Measurements from ENCODE around the gene CD274.

CD274 gene

DNA sequence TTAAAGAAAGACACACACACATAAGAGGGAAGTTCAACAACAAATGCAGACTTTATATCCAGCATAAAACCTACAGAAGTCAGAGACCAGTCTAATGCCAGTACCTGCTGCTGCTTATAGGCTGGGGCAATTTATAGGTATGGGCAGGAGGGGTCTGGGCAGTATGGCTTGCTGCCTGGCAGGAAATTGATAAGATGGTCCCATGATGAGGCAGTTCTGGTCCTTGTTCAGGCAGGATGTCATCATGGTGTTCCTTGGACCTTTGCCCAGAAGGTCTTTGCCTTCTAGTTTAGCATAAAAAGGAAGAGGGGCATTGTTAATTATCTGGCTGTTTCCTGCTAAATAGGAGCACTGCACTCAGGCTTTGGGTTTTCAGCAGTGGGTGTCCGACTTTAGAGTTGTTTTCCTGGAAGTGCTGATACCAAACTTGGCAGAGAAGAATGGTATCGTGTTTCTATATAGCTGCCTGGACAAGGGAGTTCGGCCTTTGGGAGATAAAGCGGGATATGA, 49.6 kb downstream of the CD274 start:
- no peak for DNase-seq (ENCODE audit: low read depth, low spot score)

DNA sequence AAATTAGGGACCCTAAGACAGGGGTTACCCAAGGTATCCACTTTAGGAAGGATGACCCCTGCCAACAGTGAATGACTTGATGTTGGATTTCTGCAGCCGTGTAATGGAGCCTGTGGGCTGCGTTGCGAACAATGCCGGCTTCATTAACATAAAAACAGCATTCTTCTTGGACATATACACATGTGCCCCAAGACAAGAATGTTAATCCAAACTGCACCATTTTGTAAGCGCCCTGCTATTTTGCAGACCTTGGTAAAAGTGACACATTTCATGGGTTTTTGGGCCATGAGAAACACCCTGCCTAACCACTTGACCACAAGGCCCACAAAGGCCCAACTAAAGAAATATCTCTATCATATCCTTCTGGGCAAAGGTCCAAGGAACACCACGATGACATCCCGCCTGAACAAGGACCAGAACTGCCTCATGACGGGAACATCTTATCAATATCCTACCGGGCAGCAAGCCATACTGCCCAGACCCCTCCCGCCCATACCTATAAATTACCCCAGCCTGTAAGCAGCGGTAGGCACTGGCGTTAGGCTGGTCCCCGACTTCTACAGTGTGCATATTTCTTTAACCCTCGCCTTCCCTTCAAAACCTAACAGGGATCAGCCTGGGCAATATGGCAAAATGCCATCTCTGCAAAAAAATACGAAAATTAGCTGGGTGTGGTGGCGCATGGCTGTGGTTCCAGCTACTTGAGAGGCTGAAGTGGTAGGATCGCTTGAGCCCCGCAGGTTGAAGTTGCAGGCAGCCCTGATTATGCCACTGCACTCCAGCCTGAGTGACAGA, 50.3 kb downstream of the CD274 start:
- no peak for DNase-seq (ENCODE audit: low read depth, low spot score)

DNA sequence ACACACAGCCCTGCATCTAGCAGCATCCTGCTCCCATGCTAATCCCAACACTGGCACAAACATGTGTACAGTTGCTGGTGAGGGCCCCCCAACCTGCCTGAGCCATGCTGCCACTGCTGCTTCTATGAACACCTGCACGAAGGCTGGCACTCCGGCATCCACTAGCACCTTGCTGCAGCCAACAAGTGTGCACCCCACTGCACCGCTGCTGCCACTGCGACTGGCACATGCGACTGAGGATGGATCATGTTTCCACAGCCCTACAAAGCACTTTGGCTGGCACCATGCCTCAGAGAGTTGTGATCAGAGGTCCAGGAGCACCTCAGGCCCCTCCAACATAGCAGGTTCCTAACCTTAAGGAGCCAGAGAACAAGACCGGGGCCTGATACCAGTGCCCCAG, 52.2 kb downstream of the CD274 start:
- no peak for DNase-seq (ENCODE audit: low read depth, low spot score)

DNA sequence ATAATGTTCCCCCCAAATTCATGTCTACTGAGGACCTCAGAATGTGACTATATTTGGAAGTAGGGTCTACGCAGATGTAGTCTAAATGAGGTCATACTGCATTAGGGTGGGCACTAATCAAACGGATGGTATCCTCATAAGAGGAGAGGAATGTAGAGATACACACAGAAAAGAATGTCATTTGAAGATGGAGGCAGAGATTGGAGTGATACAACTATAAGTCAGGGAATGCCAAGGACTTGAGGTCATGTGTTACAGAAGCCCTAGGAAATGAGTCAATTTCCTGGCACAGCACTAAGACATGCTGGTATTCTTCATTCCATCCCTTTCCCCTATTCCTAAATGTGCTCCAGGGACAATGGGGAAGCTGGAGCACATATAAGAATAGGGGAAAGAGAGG, 59.2 kb downstream of the CD274 start:
- no peak for DNase-seq (ENCODE audit: low read depth, low spot score)

DNA sequence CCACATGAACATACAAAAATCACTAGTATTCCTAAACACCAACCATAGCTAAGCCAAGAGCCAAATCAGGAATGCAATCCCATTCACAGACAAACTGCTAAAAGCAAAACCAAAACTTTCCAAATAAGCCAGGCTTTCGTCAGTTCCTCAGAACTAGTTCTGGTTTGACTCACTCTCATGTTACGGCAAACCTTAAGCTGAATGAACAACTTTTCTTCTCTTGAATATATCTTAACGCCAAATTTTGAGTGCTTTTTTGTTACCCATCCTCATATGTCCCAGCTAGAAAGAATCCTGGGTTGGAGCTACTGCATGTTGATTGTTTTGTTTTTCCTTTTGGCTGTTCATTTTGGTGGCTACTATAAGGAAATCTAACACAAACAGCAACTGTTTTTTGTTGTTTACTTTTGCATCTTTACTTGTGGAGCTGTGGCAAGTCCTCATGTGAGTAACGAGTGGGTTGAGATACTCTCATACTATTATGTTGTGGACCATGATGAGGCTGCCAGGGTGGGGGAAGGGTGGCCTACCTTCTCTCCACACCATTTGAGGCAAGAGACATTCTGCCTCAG, 60.1 kb downstream of the CD274 start, which contains the start of gene PDCD1LG2:
Gene PDCD1LG2 (plus strand): TSS at position 172 of the 572 bp plus-strand sequence. CDS start 12,016 bp downstream, outside the sequence.
- no peak for DNase-seq (ENCODE audit: low read depth, low spot score)

DNA sequence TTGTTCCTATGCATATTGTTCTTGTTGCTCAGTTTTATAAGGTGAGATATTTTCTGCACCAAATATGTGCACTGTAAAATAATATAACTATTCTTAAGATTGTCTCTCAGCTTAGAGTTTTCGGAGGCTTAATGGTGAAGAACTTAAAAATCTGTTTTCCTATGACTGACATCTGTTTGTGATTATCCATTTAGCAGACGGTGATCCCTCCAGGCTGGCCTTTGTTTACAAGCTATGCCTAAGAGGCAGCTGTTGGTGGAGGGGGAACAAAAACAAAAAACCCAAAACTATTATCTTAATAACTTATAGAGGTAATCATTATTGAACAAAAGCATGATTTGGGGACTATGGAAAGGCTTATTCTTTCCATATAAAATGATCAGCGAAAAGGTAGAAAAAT, 60.6 kb downstream of the CD274 start:
- DNase-seq (ENCODE audit: low read depth, low spot score), result no peak

DNA sequence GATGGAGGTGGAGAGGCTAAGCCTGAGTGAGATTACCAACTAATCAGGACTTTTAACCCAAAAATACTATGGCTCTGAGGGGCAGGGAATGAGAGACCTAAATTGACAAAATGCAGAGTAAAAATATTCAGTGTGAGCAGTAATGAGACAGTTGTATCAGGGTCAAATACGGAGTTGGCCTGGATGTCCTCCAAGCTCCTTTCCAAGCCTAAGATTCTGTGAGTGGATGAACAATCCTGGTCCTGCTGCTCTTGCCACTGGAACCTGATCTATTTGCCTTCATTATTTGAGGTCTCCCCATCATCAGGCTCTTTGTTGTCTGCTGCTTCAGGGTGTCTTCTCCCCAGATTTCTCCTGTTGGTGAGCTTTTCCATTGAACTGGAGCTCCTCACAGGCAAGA, 61.1 kb downstream of the CD274 start:
- no peak for DNase-seq (ENCODE audit: low read depth, low spot score)

DNA sequence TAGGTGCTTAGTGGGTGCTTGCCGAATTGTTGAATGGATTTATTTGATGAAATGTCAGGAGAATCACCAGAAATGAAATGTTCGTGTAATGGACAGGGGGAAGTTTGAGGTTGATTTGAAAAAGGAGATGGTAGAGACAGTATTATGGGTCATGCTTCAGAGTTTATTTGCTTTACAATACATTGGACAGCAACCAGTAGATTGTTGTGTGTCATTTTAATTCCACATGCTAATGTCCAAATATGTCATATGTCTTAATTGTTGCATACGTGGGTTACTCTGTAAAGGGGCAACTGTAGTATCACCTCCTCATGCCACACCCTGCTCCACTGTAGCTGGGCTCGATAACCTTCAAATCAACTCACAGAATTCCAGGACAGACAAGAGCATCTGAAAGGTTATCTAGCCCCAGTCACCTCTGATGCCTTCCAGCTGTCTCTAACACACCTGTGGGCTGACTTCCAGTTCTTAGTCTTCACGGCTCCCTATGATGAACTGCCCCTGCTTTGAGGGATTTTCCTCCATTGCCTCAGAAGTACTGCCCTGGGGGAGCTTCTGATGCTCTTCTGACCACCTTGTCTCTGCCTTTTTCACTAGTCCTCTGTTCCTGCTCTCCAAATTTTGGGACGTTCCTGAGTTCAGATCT, 61.7 kb downstream of the CD274 start:
- no peak for DNase-seq (ENCODE audit: low read depth, low spot score)

DNA sequence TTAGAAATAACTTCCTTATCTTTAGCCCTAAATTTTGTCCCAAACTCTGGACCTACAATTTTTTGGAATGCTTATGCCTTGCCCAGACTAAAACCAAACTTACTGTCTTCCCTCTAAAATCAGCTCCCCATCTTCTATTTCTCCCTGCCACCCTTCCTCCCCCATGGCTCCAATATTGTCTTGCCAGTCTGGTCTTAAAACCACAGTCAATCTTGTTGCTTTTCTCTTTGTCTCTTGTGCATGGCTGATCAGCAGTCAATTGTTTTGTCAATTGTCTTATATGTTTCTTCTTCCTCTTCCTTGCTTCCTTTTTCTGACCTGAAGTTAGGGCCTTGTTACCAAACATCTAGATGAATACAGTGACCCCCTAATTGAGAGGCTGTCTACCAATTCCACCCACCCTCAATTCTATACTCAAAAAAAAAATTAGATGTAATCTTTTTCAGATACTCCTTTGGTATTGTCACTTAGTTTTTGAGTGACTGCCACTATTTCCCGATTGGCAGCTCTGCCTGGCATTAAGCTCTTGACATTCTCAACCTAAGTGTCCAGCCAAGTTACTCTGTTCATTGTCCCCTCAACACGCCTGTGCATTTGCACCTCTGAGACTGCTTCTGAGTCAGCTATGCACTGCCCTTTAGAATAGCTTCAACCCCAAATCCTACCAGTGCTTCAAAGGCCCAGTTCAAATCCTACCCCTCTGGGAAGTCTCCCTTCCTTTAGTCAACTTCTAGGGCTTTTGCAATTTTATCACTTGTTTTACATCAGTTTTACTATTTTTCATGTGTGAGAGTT, 62.5 kb downstream of the CD274 start:
- no peak for DNase-seq (ENCODE audit: low read depth, low spot score)

DNA sequence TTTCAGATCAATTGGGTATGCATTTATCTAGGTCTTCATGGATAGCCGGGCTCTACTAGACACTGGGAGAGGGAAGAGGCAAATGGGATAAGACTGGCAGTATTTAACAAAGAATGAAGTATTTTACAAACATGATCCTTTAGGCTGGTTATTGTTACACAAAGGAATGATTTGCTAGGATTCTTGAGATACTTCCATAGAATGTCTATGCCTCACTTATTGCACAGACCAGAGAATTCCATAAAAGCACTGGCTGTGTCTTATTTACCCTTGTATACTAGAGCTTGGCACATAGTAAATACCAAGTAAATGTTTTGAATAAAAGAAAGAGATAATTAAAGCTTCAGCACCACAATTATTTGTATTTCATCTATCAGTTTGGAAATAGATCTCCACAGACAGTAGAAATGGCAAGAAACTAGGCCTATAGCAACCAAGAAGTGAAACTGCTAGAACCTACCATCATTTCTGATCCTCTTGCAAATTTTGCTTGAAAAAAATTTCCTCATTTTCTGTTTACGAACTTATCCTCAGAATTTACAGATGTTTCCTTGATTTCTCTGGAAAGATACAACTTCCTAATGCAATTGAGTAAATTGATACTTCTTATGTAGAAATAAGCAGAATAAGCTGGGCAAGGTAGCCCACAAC, 63.7 kb downstream of the CD274 start:
- no peak for DNase-seq (ENCODE audit: low read depth, low spot score)

DNA sequence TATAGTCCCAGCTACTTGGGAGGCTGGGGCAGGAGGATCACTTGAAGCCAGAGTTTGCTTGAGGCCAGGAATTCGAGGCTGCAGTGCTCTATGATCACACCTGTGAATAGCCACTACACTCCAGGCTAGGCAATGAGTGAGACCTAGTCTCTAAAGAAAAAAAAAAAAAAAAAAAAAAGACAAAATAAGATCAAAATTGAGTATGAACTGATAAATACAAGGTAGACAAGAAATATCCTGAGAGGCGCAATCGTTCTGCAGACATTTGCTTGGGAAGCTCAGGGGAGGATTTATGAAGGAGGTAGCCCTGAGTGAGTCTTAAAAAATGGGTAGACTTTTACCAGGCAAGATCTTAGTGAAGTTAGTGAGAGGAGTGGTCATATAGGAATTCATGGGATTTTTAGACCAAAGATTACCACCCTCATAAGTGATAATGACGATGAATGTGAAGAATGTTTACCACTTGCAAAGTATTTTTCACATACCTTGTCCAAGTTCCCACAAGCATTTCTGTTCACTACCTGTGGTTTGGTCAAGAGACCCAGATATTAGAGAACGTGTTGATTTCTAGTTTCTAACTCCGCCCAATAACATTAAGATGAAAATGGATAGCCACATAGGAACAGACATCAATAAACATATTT, 64.4 kb downstream of the CD274 start:
- DNase-seq (ENCODE audit: low read depth, low spot score), result no peak

DNA sequence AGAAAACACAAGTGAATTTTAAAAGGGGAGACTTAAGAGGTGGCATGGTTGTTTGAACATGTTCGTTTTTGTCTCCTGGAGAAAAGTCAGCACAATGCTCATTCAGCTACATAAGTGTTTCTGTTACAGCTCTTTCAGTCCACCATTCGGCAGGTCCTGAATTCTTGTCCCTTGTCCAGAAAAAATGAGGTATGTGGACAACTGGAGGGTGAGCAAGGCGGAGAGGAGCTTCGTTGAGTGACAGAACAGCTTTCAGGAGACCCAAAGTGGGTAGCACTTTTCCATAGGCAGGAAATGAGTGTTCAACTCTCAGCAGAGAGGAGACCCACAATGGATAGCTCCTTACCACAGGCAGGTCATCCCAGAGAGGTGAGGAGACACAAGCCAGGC, 64.9 kb downstream of the CD274 start:
- no peak for DNase-seq (ENCODE audit: low read depth, low spot score)

DNA sequence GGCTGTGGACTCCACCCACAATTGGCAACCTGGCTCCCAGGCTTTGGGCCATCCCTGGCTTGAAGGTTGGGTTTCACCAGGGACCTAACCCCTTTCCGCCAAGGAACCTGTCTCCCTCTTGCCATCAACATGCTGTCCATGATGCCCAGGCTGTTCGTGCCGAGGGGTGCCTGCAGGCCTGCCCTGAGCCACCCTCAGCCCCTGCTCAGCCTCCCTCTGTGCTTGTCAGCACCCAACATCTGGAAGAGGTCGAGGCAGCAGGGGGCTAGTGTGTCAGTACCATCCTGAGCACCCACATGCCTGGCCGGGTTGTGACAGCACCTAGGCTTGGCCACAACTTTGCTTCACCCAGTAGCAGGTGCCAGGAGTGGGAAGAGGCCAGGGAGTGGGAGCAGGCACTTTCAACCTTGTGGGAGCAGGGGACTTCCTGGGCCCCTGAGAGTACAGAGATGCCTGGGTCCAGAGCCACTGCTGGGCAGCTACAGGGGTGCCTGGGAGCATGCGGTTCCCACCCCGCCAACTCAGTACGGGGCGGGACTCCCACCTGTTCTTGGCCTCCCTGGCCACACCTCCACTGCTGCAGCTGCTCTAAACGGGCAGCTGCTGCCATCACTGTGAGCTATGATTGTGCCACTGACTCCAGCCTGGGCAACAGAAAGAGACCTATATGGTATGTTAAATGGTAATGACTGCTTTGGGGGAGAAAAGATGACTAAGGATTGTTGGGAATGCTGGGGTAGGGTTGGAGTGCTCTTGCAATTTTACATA, 66.3 kb downstream of the CD274 start:
- no peak for DNase-seq (ENCODE audit: low read depth, low spot score)

DNA sequence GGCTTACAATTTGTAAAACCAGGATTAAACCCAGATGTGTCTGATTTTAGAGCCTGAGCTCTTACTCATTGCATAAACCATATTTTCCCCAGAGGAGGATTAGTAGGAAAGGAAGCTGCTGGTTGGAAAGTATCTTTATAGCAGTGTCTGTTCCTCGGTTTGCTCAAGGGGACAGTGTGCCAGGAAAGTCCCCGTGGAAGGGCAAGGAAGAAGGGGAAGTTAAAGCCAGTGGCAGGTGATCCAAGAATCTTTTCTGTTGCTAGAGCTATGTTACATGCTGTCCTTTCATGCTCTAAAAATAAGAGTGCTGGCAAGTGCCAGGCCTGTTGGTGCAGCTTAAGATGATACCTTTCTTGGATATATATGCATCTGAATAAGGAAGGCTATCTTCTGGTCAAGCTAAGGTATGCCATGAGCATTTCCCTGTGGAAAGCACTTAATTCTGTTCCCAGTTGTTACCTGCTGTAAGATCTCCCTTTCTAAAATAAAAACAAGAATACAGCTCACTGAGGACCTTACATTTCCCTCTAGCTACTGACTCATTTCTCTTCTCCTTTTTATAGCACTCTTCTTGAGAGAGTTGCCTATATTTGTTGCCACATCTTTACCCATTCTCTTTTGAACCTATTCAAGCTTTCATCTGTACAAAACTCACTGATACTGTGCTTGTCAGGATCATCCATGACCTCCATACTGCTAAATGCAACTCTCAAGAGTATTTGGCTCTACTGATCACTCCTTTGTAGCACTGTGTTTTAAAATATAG, 68.0 kb downstream of the CD274 start:
- no peak for DNase-seq (ENCODE audit: low read depth, low spot score)

DNA sequence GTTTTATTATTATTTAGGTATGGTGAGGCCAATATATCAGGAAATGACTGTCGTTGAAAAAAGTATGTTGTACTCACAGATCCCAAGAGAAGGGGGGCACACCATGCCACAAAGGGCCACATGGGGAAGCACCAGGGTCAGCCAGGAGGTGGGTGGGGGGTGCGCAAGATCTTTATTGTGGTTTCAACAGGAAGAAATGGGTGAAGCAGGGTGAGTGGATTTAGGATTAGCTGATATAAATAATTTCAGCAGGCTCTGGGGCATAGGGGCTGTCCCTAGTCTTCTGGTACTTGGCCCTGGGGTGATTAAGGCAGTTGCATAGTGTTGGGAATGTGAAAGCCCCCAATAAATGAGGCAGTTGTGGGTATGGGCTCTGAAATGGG, 68.6 kb downstream of the CD274 start:
- no peak for DNase-seq (ENCODE audit: low read depth, low spot score)
